T-cell (primary cell): ENCODE measurements around the gene DNAH14. TPM values are rescaled to one million over a fixed set of nuclear protein-coding genes. Genes with fewer than 3 reads are reported as not detected.

Experiments
- ATAC-seq, 4 experiments: fragments of 200-7000 bp in 3 of 4; fragments of 150-1000 bp in 1 of 4; cut with Tn5 transposase; replicated peaks in 1 of 4; 1 replicate in 3 of 4; 2 replicates in 1 of 4; pipeline ENCODE4 v1.10.0; 2021; ENCODE audit warnings: moderate library complexity in 3 of 4, mild to moderate bottlenecking in 2 of 4, moderate number of reproducible peaks in 1 of 4
- CTCF ChIA-PET, 2 donors: fragments of 300-600 bp; sonication (Branson Sonifier 250); formaldehyde crosslinking; loops; one replicate each; lab custom pipeline; 2022; ENCODE audit warnings: antibody characterized with exemption in 2 of 2; lab: Charles Lee
- POLR2A ChIA-PET, 2 donors: fragments of 300-600 bp; sonication (Branson Sonifier 250); formaldehyde crosslinking; loops; one replicate each; lab custom pipeline; 2022; ENCODE audit warnings: antibody characterized with exemption in 2 of 2; lab: Charles Lee
- DNase-seq, 35 experiments: peaks; one replicate each; pipeline versions ENCODE4 v3.0.0 to v3.0.0-alpha.2; 2013 to 2023
- H3K27ac ChIP-seq: one replicate; pipeline ENCODE4 v1.5.1; 2013; ENCODE audit warnings: low read length
- H3K27me3 ChIP-seq, 2 experiments: replicated peaks in 1 of 2; 1 replicate in 1 of 2; 2 replicates in 1 of 2; pipeline versions ENCODE4 v1.6.1 to v1.7.0; 2013; ENCODE audit warnings: low read length in 1 of 2, mixed read lengths in 1 of 2; ENCODE audit not compliant: control insufficient read depth in 2 of 2, insufficient read depth in 2 of 2; ENCODE audit errors: extremely low read depth in 1 of 2
- H3K36me3 ChIP-seq, 2 donors: 1 replicate in 1 of 2; 2 replicates in 1 of 2; pipeline versions ENCODE4 v1.6.1 to v1.7.0; 2013; ENCODE audit warnings: low read length in 1 of 2; ENCODE audit not compliant: control insufficient read depth in 2 of 2, insufficient read depth in 1 of 2; ENCODE audit errors: extremely low read depth in 1 of 2
- H3K4me1 ChIP-seq, 2 experiments: 1 replicate in 1 of 2; 2 replicates in 1 of 2; pipeline versions ENCODE4 v1.6.1 to v1.7.0; 2013; ENCODE audit warnings: low read length in 2 of 2, mixed read lengths in 1 of 2; ENCODE audit not compliant: insufficient read depth in 2 of 2, control insufficient read depth in 1 of 2; ENCODE audit errors: extremely low read depth in 1 of 2
- H3K4me3 ChIP-seq, 2 donors: 1 replicate in 1 of 2; 2 replicates in 1 of 2; pipeline versions ENCODE4 v1.5.1 to v1.7.0; 2013; ENCODE audit warnings: mild to moderate bottlenecking in 2 of 2, low read length in 1 of 2, moderate library complexity in 1 of 2; ENCODE audit not compliant: control insufficient read depth in 1 of 2; ENCODE audit errors: extremely low read depth in 1 of 2
- H3K9me3 ChIP-seq: 2 replicates; pipeline ENCODE4 v1.7.0; 2013
- H3K27ac Mint-ChIP-seq, 2 donors: one replicate each; pipeline ENCODE4 v1.8.0; 2020 to 2021; ENCODE audit warnings: mild to moderate bottlenecking in 2 of 2, mixed read lengths in 2 of 2
- H3K27me3 Mint-ChIP-seq, 2 donors: one replicate each; pipeline ENCODE4 v1.8.0; 2021 to 2022; ENCODE audit warnings: mixed read lengths in 2 of 2
- H3K36me3 Mint-ChIP-seq: one replicate; pipeline ENCODE4 v1.8.0; 2021; ENCODE audit warnings: mixed read lengths
- H3K4me1 Mint-ChIP-seq, 3 donors: one replicate each; pipeline ENCODE4 v1.8.0; 2020 to 2022; ENCODE audit warnings: mixed read lengths in 3 of 3, mild to moderate bottlenecking in 1 of 3
- H3K4me3 Mint-ChIP-seq, 3 donors: one replicate each; pipeline ENCODE4 v1.8.0; 2020 to 2022; ENCODE audit warnings: mild to moderate bottlenecking in 3 of 3, mixed read lengths in 3 of 3, moderate library complexity in 3 of 3
- H3K9me3 Mint-ChIP-seq, 3 donors: one replicate each; pipeline ENCODE4 v1.8.0; 2020 to 2022; ENCODE audit warnings: mixed read lengths in 3 of 3
- WGBS: methylation state at CpG from one replicate; pipeline ENCODE4 v1.1.5; 2013; ENCODE audit warnings: missing lambda C conversion rate; ENCODE audit not compliant: insufficient coverage; 5-methylcytosine and 5-hydroxymethylcytosine counted together
- total RNA-seq, 35 experiments: library from RNA in 6 of 35; stranded (reverse) in 6 of 35; fragments of 120-200 nt in 1 of 35; gene quantifications; one replicate each; pipeline versions ENCODE4 v1.2.1 to v1.2.4 and lab custom pipeline; 2013 to 2026

DNAH14 gene
- total RNA-seq, 5 donors from 2014 or later (not counting 1 experiment from before 2014, with no cell fraction given), result 0.06 to 1.4 (median 0.39) TPM; not detected in 1

GRCh38 chr1:225250432-225250831 is 321.0 kb downstream of the DNAH14 start:
- no peaks in the 10 kb centered on the region for H3K4me1 ChIP-seq
- no peaks in the 10 kb centered on the region for H3K36me3 ChIP-seq
- H3K36me3 Mint-ChIP-seq, result no peaks in the 10 kb centered on the region
- H3K9me3 Mint-ChIP-seq, result peaks cover 0 to 8% (median 4%) of the 10 kb centered on the region in 3 donors
- H3K27me3 Mint-ChIP-seq, result peaks cover 29 to 34% of the 10 kb centered on the region in 2 donors
- no peak overlapping the region for H3K4me3 Mint-ChIP-seq
- ChIA-PET CTCF (no interaction called here), POLR2A (no interaction called here)
- H3K4me1 Mint-ChIP-seq, result no peaks in the 10 kb centered on the region
- H3K27me3 ChIP-seq, result no peaks in the 10 kb centered on the region
- ATAC-seq (no peak), DNase-seq (peak in 1 of 35 experiments; percentile 12)
- H3K27ac ChIP-seq, result no peak overlapping the region
- H3K9me3 ChIP-seq, result no peaks in the 10 kb centered on the region
- 0% methylated on average over 1 of the region's 4 CpGs for WGBS
- H3K4me3 ChIP-seq, result no peak overlapping the region
- no peak overlapping the region for H3K27ac Mint-ChIP-seq

- DNase-seq (no peak), ATAC-seq (no peak)
- Histone ChIP-seq H3K4me1 (no peaks in the 10 kb centered on the region), H3K27ac (no peak overlapping the region), H3K9me3 (no peaks in the 10 kb centered on the region), H3K27me3 (no peaks in the 10 kb centered on the region), H3K36me3 (no peaks in the 10 kb centered on the region), H3K4me3 (no peak overlapping the region)
- Mint-ChIP-seq H3K9me3 (no peaks in the 10 kb centered on the region), H3K36me3 (no peaks in the 10 kb centered on the region), H3K27ac (no peak overlapping the region), H3K27me3 (peaks cover 20% of the 10 kb centered on the region in 2 donors), H3K4me3 (no peak overlapping the region), H3K4me1 (no peaks in the 10 kb centered on the region)
- ChIA-PET CTCF (no interaction called here), POLR2A (no interaction called here)
- 0% methylated on average over 1 of the region's 4 CpGs for WGBS
These were observed 323.7 kb downstream of the DNAH14 start for GRCh38 chr1:225253173-225253572.

- Mint-ChIP-seq H3K4me3 (no peak overlapping the region), H3K36me3 (no peaks in the 10 kb centered on the region), H3K4me1 (no peaks in the 10 kb centered on the region), H3K9me3 (no peaks in the 10 kb centered on the region), H3K27me3 (peaks cover 20% of the 10 kb centered on the region in 2 donors), H3K27ac (no peak overlapping the region)
- WGBS, result no CpG with 5 or more reads among the region's 3 CpGs
- Histone ChIP-seq H3K9me3 (no peaks in the 10 kb centered on the region), H3K4me3 (no peak overlapping the region), H3K27ac (no peak overlapping the region), H3K4me1 (no peaks in the 10 kb centered on the region), H3K27me3 (no peaks in the 10 kb centered on the region), H3K36me3 (no peaks in the 10 kb centered on the region)
- POLR2A ChIA-PET, result no interaction called here
- CTCF ChIA-PET, result no interaction called here
- ATAC-seq (no peak), DNase-seq (no peak)
These were observed 324.3 kb downstream of the DNAH14 start for GRCh38 chr1:225253784-225254183.

- Histone ChIP-seq H3K27ac (no peak overlapping the region), H3K36me3 (no peaks in the 10 kb centered on the region), H3K9me3 (no peaks in the 10 kb centered on the region), H3K4me3 (no peak overlapping the region), H3K4me1 (no peaks in the 10 kb centered on the region), H3K27me3 (no peaks in the 10 kb centered on the region)
- Mint-ChIP-seq H3K4me3 (no peak overlapping the region), H3K4me1 (no peaks in the 10 kb centered on the region), H3K9me3 (no peaks in the 10 kb centered on the region), H3K27ac (no peak overlapping the region), H3K27me3 (peaks cover 20% of the 10 kb centered on the region in 2 donors), H3K36me3 (no peaks in the 10 kb centered on the region)
- DNase-seq, result no peak
- POLR2A ChIA-PET, result no interaction called here
- ATAC-seq, result no peak
- 80% methylated on average over 1 of the region's 4 CpGs for WGBS
- CTCF ChIA-PET, result no interaction called here
These were observed 325.2 kb downstream of the DNAH14 start for GRCh38 chr1:225254676-225255075.

- Histone ChIP-seq H3K4me3 (no peak overlapping the region), H3K4me1 (no peaks in the 10 kb centered on the region), H3K27me3 (no peaks in the 10 kb centered on the region), H3K36me3 (no peaks in the 10 kb centered on the region), H3K9me3 (no peaks in the 10 kb centered on the region), H3K27ac (no peak overlapping the region)
- no CpG with 5 or more reads among the region's 2 CpGs for WGBS
- H3K4me3 Mint-ChIP-seq, result no peak overlapping the region
- no peaks in the 10 kb centered on the region for H3K36me3 Mint-ChIP-seq
- POLR2A ChIA-PET, result no interaction called here
- CTCF ChIA-PET, result no interaction called here
- H3K27ac Mint-ChIP-seq, result no peak overlapping the region
- peaks cover 0 to 7% (median 5%) of the 10 kb centered on the region in 3 donors for H3K9me3 Mint-ChIP-seq
- H3K4me1 Mint-ChIP-seq, result no peaks in the 10 kb centered on the region
- no peak for ATAC-seq
- H3K27me3 Mint-ChIP-seq, result peaks cover 14 to 16% of the 10 kb centered on the region in 2 donors
- DNase-seq, result no peak
These were observed 327.6 kb downstream of the DNAH14 start for GRCh38 chr1:225257081-225257480.

GRCh38 chr1:225258811-225259210 is 329.3 kb downstream of the DNAH14 start:
- Mint-ChIP-seq H3K4me3 (no peak overlapping the region), H3K27ac (no peak overlapping the region), H3K9me3 (peaks cover 0 to 7% (median 5%) of the 10 kb centered on the region in 3 donors), H3K27me3 (peaks cover 16 to 17% of the 10 kb centered on the region in 2 donors), H3K36me3 (no peaks in the 10 kb centered on the region), H3K4me1 (no peaks in the 10 kb centered on the region)
- ATAC-seq, result no peak
- CTCF ChIA-PET, result no interaction called here
- Histone ChIP-seq H3K4me1 (no peaks in the 10 kb centered on the region), H3K36me3 (no peaks in the 10 kb centered on the region), H3K4me3 (no peak overlapping the region), H3K27ac (no peak overlapping the region), H3K27me3 (no peaks in the 10 kb centered on the region), H3K9me3 (no peaks in the 10 kb centered on the region)
- POLR2A ChIA-PET, result no interaction called here
- DNase-seq, result no peak

GRCh38 chr1:225259542-225259941 is 330.1 kb downstream of the DNAH14 start:
- no peak overlapping the region for H3K4me3 Mint-ChIP-seq
- no peaks in the 10 kb centered on the region for H3K4me1 ChIP-seq
- H3K9me3 ChIP-seq, result no peaks in the 10 kb centered on the region
- H3K27ac Mint-ChIP-seq, result no peak overlapping the region
- DNase-seq, result no peak
- no peaks in the 10 kb centered on the region for H3K36me3 ChIP-seq
- WGBS, result 83% methylated on average over 1 of the region's 1 CpG
- no peaks in the 10 kb centered on the region for H3K27me3 ChIP-seq
- ChIA-PET POLR2A (no interaction called here), CTCF (interaction anchor here in 1 of 2 donors (0.6 kb wide), 1 partner anchor 247 kb away, joined by 3 read pairs; no protein-coding TSS in a partner anchor)
- ATAC-seq, result no peak
- H3K4me3 ChIP-seq, result no peak overlapping the region
- H3K9me3 Mint-ChIP-seq, result peaks cover 0 to 7% (median 5%) of the 10 kb centered on the region in 3 donors
- peaks cover 11% of the 10 kb centered on the region in 2 donors for H3K27me3 Mint-ChIP-seq
- H3K36me3 Mint-ChIP-seq, result no peaks in the 10 kb centered on the region
- H3K27ac ChIP-seq, result no peak overlapping the region
- H3K4me1 Mint-ChIP-seq, result no peaks in the 10 kb centered on the region
